Stimulated activated CD8-positive, alpha-beta memory T cell treated with anti-CD3 and anti-CD28 coated beads, Interleukin-15, amount 100 ng/mL, for 1 hour (primary cell): Measurements from ENCODE around the gene NAA80.
A peak's percentile ranks its signal among the peaks of the same experiment; 100 is the strongest.

Source experiments
- DNase-seq: peaks from one replicate; pipeline ENCODE4 v3.0.0-alpha.2; 2020; ENCODE audit warnings: low read depth

The NAA80 gene

GRCh38 chr3:50327943-50328691, 28.9 kb upstream of the NAA80 start, which contains the start of gene TUSC2:
TUSC2 (minus strand) TSS chr3:50328223; CDS start chr3:50328099, 124 bp downstream.
- peak; percentile 91 for DNase-seq

DNA sequence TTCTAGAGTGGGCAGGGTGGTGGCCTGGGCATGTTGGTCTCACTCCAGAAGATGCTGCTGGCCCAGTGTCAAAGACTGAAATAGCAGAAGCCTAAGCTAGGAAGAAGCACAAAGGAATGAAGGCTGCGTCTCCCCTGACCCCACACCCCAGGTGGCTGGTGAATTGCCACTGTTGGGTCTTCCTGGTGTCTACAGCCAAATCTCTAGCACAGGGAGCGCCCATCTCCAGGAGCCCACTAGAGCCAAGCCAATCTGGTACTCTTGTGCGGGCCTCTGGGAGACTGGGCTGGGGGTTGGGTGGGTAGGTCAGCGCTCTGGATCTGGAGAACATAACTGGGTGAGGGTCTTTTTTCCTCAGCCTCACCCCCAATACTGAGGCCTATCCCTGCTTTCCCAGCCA, 27.9 kb upstream of the NAA80 start:
- DNase-seq, result no peak

- DNase-seq, result no peak
These were observed 27.0 kb upstream of the NAA80 start for GRCh38 chr3:50326182-50326541.

DNA sequence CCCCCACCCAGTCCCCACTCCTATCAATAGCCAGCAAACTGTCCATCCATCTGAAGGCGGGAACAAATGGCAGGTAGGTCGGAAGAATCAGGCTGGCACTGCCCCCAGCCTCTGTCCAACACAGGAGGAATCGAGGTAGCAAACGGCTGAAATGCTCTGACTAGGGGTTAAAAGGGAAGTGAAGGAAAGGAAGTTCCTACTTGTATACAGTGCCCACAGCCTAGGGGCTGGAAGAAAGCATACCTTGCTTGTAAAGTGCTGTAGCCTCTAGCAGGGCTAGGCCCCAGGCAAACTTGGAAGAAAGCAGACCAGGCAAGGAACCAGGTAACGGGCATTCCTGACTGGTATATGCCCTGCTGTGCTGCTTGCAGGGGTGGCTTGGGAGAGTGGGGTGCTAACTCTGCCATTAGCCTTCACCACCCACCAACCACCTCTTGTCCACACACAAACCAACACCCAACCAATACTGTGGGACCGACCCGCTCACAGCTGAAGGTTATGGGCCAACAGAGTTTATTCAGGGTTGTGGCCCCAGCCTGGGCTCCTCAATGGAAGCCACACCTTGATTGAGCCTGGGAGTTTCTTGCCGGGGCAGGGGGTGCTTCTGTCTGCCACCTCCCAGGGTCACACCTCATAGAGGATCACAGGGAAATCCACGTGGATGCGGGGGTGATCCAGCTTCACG, 26.4 kb upstream of the NAA80 start:
- no peak for DNase-seq

DNA sequence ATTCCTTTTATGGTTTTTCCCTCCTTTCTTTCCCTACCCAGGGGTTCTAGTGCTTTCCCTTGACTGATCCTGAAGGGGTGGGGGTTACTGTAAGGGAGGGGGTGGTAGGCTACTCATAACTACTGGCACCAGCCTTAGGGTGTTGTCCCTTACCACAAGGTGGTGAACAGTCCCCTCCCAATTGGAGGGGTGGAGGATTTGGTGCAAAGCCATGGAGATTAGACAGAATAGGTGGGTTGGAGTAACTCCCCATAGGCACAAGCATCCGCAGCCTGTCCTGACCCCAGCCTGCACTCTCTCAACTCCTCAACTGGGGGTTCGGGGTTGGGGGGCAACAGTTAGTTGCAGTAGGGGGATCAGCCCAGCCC, 25.9 kb upstream of the NAA80 start:
- DNase-seq, result no peak

DNA sequence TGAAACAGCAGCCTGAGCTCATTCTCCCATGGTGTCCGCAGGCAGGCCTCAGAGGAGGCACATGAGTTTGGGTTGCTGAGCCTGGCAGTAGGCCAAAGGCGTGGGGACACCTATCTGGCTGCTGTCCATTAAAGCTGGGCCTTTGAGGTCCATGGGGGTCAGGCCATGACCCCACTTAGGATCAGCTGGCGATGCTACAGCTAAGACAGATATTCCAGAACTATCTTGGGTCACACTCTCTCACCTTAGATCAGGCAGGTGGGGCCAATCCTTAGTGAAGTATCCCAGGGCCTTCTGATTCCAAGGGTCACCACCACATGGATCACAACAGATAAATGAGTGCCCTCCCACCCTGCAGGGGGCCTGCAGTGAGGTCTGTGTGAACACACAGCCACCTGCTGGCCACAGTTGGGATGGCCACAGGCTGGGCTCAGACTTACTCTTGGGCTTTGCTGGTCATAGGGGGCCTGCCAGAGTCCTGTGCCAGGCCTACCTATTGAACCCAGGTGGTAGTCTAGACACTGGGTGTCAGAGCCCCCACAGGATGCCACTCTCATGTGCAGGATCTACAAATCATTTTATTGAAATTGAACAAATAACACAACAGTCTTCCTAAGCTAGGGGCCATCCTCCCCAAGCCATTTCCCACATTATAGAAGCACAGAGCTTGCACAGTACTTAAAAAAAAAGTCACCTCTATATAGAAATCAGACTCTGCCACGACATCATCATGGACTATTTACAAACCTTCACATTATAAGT, 25.3 kb upstream of the NAA80 start:
- DNase-seq, result peak; percentile 36

GRCh38 chr3:50323614-50324199, 24.5 kb upstream of the NAA80 start:
- DNase-seq, result no peak

DNA sequence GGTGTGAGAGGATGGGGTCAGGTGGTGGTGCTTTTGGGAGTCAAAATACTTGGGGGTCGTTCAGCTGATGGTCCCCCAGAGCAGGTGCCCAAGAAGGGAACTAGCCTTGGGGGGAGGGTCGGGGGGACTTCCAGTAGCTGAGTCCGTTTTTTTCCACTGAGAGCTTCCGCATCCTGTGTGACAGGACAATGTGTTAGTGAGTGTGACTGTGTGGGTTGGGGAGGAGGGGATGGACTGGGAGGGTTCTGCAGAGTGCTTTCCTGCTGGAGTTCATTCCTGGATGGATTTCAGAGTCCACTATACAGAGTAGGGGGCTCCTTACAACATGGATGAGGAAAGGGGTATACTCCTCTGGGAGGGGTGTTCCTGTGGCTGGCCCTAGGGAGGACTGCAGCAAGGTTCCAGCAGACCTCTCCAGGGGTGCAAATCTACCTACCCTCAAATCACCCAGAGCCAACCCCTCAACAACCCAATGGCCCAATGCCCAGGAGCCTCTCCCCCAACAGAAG, 23.9 kb upstream of the NAA80 start:
- no peak for DNase-seq

DNA sequence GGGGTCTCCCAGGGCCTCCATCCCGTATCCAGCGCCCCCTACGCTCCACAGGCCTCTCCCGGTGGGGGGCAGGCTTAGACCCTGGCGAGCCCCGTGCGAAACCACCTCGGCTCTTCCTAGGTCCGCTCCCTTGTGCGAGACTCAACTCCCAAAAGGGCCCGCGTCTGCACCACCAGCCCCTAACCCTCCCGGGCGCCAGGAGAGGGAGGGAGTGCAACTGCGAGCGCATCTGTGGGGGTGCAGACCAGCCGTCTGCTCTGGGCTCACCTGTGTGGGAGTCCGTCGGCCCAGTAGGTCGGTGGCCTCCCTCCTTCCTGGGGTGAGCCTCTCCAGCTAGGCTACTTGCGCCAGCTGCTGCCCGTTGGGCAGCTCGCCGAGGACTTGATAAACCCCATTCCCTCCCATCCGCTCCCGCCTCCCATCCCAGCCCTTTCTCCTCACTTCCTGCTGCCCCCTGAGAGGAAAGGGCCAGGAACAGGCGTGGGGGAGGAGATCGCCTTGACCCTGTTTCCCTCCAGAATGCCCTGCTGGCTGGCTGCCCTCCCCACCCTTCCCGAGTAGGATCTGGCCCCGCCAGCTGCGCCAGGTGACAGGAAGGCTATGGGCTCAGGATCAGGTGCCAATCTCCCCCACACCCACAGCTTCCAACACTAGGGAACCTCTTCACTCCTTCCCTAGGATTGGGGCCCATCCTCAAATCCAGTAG, 23.3 kb upstream of the NAA80 start, which contains the start of gene HYAL2:
TSS of gene HYAL2 (minus strand) at position 360 of the 706 bp plus-strand sequence. CDS start 2,256 bp downstream, outside the sequence.
- no peak for DNase-seq

DNA sequence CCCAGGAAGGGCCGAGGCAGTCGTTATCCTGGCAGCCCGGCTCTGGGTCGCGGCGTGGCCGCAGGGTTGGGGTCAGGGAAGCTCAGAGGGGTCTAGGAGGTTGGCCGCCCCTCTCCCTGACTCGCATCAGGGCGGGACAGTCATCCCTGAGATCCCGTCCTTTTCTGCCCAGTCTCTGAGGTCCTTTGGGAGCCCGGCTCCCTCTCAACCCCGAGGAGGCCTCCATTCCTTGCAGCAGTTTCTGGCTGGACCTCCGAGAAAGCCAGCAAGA, 22.8 kb upstream of the NAA80 start:
- no peak for DNase-seq

- DNase-seq, result peak; percentile 57
These were observed 22.3 kb upstream of the NAA80 start for GRCh38 chr3:50321336-50322114.

DNA sequence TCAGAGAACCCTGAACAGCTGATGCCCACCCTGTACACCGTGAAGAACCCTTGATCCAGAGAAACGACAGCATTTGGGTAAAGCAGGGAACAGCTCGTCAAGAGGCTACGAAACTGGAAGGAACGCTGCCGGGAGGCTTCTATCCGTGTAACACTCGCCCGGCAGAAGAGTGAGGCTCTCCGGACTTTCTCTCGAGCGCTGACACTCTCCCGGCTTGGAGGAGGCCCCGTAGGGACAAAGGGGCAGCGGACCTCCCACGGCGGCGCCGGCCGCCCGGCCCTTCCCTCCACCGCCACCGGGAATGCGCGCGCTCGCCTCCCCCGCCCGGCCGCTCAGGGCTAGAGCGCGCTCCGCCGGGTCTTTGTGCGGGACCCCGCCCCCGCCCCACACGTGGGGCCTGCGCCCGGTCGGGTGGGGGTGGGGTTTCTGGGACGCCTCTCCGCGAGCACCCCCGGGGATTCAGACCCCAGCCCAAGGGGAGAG, 21.7 kb upstream of the NAA80 start:
- DNase-seq, result peak; percentile 22

- DNase-seq, result no peak
These were observed 20.9 kb upstream of the NAA80 start for GRCh38 chr3:50319894-50320625.

GRCh38 chr3:50319181-50319893, 20.1 kb upstream of the NAA80 start:
- no peak for DNase-seq

DNA sequence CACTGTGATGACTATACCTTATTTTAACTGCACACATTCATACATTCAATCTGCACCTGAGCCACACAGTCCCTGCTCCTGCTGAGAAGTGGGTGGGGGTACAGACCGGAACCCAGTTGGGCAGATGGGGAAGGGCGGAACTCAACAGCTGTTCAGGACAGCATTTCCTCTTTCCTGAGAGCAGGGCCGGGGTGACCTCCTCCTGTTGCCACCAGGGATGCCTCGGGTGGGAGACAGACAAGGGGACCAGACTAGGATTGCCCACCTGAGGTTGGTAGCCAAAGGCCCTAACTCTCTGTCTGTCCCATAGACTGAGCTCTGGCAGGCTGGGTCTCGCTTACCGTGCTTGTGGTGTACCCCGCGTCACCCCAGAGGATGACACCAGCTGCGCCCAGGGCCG, 19.4 kb upstream of the NAA80 start:
- no peak for DNase-seq

GRCh38 chr3:50318163-50318562, 19.0 kb upstream of the NAA80 start:
- no peak for DNase-seq

DNA sequence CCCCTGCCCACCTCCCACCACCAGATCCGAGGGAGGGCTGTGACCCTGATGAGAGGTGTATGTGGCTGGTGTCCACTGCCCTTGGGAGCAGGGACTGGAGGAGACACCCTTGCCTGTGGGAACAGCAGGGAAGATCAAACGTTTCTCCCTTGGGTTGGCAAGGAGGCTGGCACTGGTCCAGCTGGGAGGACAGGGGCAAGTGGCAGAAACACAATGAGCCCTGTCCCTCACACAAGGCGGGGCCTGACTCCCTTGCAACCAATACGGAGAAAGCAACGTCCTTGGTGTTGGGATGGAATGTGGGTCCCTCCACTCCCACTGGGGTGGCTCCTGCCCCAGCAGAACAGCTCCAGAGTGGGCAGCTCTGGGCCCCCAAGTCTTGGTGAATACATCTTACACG, 18.1 kb upstream of the NAA80 start:
- DNase-seq, result no peak

GRCh38 chr3:50316657-50317242, 17.5 kb upstream of the NAA80 start:
- peak; percentile 51 for DNase-seq

GRCh38 chr3:50314816-50315215, 15.6 kb upstream of the NAA80 start:
- DNase-seq, result no peak
